ENCODE data around the gene DRAM1. TPM values are rescaled to one million over a fixed set of nuclear protein-coding genes. Genes with fewer than 3 reads are reported as not detected.
A peak's percentile ranks its signal among the peaks of the same experiment; 100 is the strongest.

Gene DRAM1
- total RNA-seq, 1 donor from 2014 or later = 3.4 TPM

DNA sequence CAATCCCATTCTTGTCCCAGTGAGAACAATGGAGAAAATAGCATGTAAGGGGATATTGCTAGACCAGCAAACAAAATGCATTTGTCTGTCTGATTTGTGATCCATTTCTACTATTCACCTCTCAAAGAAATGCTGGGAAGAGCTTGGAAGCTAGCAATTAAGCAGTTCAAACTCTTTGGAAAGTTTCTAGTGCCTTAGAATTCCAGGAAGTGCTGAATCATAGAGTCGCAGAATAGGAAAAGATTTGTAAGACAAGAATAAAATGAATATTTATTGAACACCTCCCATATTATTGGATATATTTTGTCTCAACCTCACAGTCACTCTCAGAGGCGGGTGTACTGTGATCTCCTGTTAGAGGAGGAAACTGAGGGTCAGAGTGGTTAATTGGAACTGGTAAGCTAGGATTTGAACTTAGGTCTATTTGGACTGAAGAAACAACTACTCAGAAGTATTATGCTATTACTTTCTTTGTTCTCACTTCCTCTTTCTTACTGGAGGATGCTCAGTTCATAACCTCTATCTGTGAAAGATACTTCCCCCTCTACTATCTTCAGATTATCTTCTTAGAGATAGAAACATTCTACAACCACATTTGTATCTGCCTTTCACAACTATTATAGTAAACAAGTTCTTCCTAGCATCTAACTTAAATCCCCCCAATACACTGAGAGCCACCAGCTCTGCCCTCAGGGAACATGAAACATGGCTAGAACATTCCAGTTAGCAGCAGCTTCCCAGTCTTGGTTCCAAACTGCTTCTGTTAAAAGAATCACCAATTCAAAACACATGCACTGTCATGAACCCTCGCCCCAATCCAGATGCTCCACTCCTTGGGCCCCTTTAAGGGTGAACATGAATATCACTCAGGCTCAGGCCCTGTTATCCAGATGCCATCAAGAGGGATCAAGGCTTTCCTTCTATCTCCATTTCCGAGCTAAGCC, 64.2 kb downstream of the DRAM1 start:
- Mint-ChIP-seq H3K4me3 (no peak overlapping the region), H3K36me3 (ENCODE audit: low read depth) (no peaks in the 10 kb centered on the region), H3K4me1 (peaks cover 38% of the 10 kb centered on the region), H3K9me3 (no peaks in the 10 kb centered on the region), H3K27me3 (ENCODE audit: low read depth) (no peaks in the 10 kb centered on the region), H3K27ac (ENCODE audit: unreplicated experiment) (no peak overlapping the region)
- TF ChIP-seq CTCF (conservative IDR thresholded peaks at IDR 0.05) = no peak
- no peak for DNase-seq (ENCODE audit: low read depth, low spot score)

- no peak for TF ChIP-seq CTCF (conservative IDR thresholded peaks at IDR 0.05)
- H3K9me3 Mint-ChIP-seq = no peaks in the 10 kb centered on the region
- no peaks in the 10 kb centered on the region for H3K36me3 Mint-ChIP-seq (ENCODE audit: low read depth)
These were observed 64.8 kb downstream of the DRAM1 start for GRCh38 chr12:101942250-101942605.

GRCh38 chr12:101945369-101946232, 68.2 kb downstream of the DRAM1 start:
- no peak overlapping the region for H3K4me3 Mint-ChIP-seq
- no peaks in the 10 kb centered on the region for H3K9me3 Mint-ChIP-seq
- no peaks in the 10 kb centered on the region for H3K36me3 Mint-ChIP-seq (ENCODE audit: low read depth)
- peaks cover 28% of the 10 kb centered on the region for H3K4me1 Mint-ChIP-seq
- TF ChIP-seq CTCF (conservative IDR thresholded peaks at IDR 0.05) = no peak
- H3K27ac Mint-ChIP-seq (ENCODE audit: unreplicated experiment) = no peak overlapping the region
- H3K27me3 Mint-ChIP-seq (ENCODE audit: low read depth) = no peaks in the 10 kb centered on the region
- DNase-seq (ENCODE audit: low read depth, low spot score) = no peak

More at GRCh38 chr12:101942250-101942605, 64.8 kb downstream of the DRAM1 start:
- H3K27ac Mint-ChIP-seq (ENCODE audit: unreplicated experiment) = no peak overlapping the region
- DNase-seq (ENCODE audit: low read depth, low spot score) = no peak
- H3K4me3 Mint-ChIP-seq = no peak overlapping the region
- H3K4me1 Mint-ChIP-seq = peaks cover 34% of the 10 kb centered on the region
- H3K27me3 Mint-ChIP-seq (ENCODE audit: low read depth) = no peaks in the 10 kb centered on the region

DNA sequence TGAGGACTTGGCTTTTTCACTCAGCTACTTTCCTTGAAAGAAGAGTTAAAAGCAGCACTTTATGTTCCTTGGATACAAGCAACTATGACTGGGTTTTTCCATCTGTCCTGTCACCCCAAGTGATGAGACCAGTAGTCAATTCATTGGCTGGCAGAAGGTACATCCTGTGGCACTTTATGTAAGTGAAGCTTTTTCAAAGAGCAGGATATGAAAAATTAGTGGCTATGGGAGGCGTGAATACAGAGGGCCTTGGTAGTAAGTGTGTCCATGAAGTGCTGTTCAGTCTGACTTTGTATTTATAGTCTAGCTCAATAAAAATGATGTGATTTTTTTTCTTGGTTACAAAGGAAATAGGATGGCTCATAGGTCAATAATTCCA, 68.8 kb downstream of the DRAM1 start:
- H3K36me3 Mint-ChIP-seq (ENCODE audit: low read depth) = no peaks in the 10 kb centered on the region
- peak overlapping the region; percentile 19 for H3K27ac Mint-ChIP-seq (ENCODE audit: unreplicated experiment)
- no peak overlapping the region for H3K4me3 Mint-ChIP-seq
- no peaks in the 10 kb centered on the region for H3K9me3 Mint-ChIP-seq
- H3K27me3 Mint-ChIP-seq (ENCODE audit: low read depth) = no peaks in the 10 kb centered on the region
- DNase-seq (ENCODE audit: low read depth, low spot score) = no peak
- TF ChIP-seq CTCF (conservative IDR thresholded peaks at IDR 0.05) = no peak
- H3K4me1 Mint-ChIP-seq = peaks cover 23% of the 10 kb centered on the region

- no peaks in the 10 kb centered on the region for H3K9me3 Mint-ChIP-seq
- no peak overlapping the region for H3K27ac Mint-ChIP-seq (ENCODE audit: unreplicated experiment)
- TF ChIP-seq CTCF (conservative IDR thresholded peaks at IDR 0.05) = no peak
- no peak for DNase-seq (ENCODE audit: low read depth, low spot score)
- peaks cover 16% of the 10 kb centered on the region for H3K4me1 Mint-ChIP-seq
- H3K4me3 Mint-ChIP-seq = no peak overlapping the region
- H3K36me3 Mint-ChIP-seq (ENCODE audit: low read depth) = no peaks in the 10 kb centered on the region
- no peaks in the 10 kb centered on the region for H3K27me3 Mint-ChIP-seq (ENCODE audit: low read depth)
These were observed 69.9 kb downstream of the DRAM1 start for GRCh38 chr12:101947316-101947715.
